ENCODE data around the gene PIWIL4.
"Not testable (repeated sequence)": the region's sequence is repeated elsewhere in the genome, so short reads cannot be mapped to it uniquely, and the experiment has no call there.

Gene PIWIL4

GRCh38 chr11:94546886-94547285 is 20.3 kb upstream of the PIWIL4 start:
- TF ChIP-seq CTCF (IDR thresholded peaks at IDR 0.05; ENCODE audit: low read depth, low read length): no peak
- DNase-seq (ENCODE audit: low read depth, low spot score): no peak
- in situ Hi-C loops (cut with HindIII; ENCODE audit: low sequenced_read_pairs): no loop called here
- no peak overlapping the region for H3K4me3 ChIP-seq (ENCODE audit: low read depth, low read length)

- in situ Hi-C loops (cut with HindIII; ENCODE audit: low sequenced_read_pairs): no loop called here
- H3K4me3 ChIP-seq (ENCODE audit: low read depth, low read length): no peak overlapping the region
- no peak for TF ChIP-seq CTCF (IDR thresholded peaks at IDR 0.05; ENCODE audit: low read depth, low read length)
- DNase-seq (ENCODE audit: low read depth, low spot score): no peak
Observed at GRCh38 chr11:94549146-94549545, 18.0 kb upstream of the PIWIL4 start.

GRCh38 chr11:94550513-94550912 is 16.7 kb upstream of the PIWIL4 start:
- H3K4me3 ChIP-seq (ENCODE audit: low read depth, low read length): no peak overlapping the region
- in situ Hi-C loops (cut with HindIII; ENCODE audit: low sequenced_read_pairs): no loop called here
- TF ChIP-seq CTCF (IDR thresholded peaks at IDR 0.05; ENCODE audit: low read depth, low read length): no peak
- DNase-seq (ENCODE audit: low read depth, low spot score): no peak

GRCh38 chr11:94553938-94554337 is 13.2 kb upstream of the PIWIL4 start:
- DNase-seq (ENCODE audit: low read depth, low spot score): peak; percentile 59
- in situ Hi-C loops (cut with HindIII; ENCODE audit: low sequenced_read_pairs): no loop called here
- H3K4me3 ChIP-seq (ENCODE audit: low read depth, low read length): no peak overlapping the region
- no peak for TF ChIP-seq CTCF (IDR thresholded peaks at IDR 0.05; ENCODE audit: low read depth, low read length)

GRCh38 chr11:94555752-94556329 is 11.3 kb upstream of the PIWIL4 start:
- in situ Hi-C loops (cut with HindIII; ENCODE audit: low sequenced_read_pairs); H3K4me3 ChIP-seq (ENCODE audit: low read depth, low read length); DNase-seq (ENCODE audit: low read depth, low spot score): not testable (repeated sequence)

- in situ Hi-C loops (cut with HindIII; ENCODE audit: low sequenced_read_pairs): no loop called here
- peak; percentile 29 for DNase-seq (ENCODE audit: low read depth, low spot score)
- TF ChIP-seq CTCF (IDR thresholded peaks at IDR 0.05; ENCODE audit: low read depth, low read length): no peak
- H3K4me3 ChIP-seq (ENCODE audit: low read depth, low read length): no peak overlapping the region
Observed at GRCh38 chr11:94557421-94557820, 9.7 kb upstream of the PIWIL4 start.

- in situ Hi-C loops (cut with HindIII; ENCODE audit: low sequenced_read_pairs): no loop called here
- H3K4me3 ChIP-seq (ENCODE audit: low read depth, low read length): no peak overlapping the region
- peak; percentile 27 for DNase-seq (ENCODE audit: low read depth, low spot score)
- no peak for TF ChIP-seq CTCF (IDR thresholded peaks at IDR 0.05; ENCODE audit: low read depth, low read length)
Observed at GRCh38 chr11:94557992-94558391, 9.2 kb upstream of the PIWIL4 start.
